Fibroblast of lung (primary cell): ENCODE measurements around the gene RAB5A. TPM values are rescaled to one million over a fixed set of nuclear protein-coding genes. Genes with fewer than 3 reads are reported as not detected.

Experiments used
- DNase-seq, 2 donors: peaks; one replicate each; pipeline versions ENCODE4 v3.0.0 to v3.0.0-alpha.2; 2010; ENCODE audit warnings: low read depth in 2 of 2
- H2AFZ ChIP-seq: 2 replicates; pipeline ENCODE4 v1.5.1; 2012; ENCODE audit warnings: low read length, control low read depth, inconsistent platforms
- H3K27ac ChIP-seq: 2 replicates; pipeline ENCODE4 v1.5.1; 2011; ENCODE audit warnings: low read length, control low read depth; ENCODE audit not compliant: insufficient read depth
- H3K27me3 ChIP-seq: 2 replicates; pipeline ENCODE4 v1.5.1; 2011; ENCODE audit warnings: mild to moderate bottlenecking, low read length; ENCODE audit not compliant: control insufficient read depth, insufficient read depth
- H3K36me3 ChIP-seq: 2 replicates; pipeline ENCODE4 v1.5.1; 2011; ENCODE audit warnings: low read length; ENCODE audit not compliant: control insufficient read depth, insufficient read depth
- H3K4me1 ChIP-seq: 2 replicates; pipeline ENCODE4 v1.5.1; 2011; ENCODE audit warnings: low read length; ENCODE audit not compliant: control insufficient read depth, insufficient read depth; ENCODE audit errors: extremely low read depth
- H3K4me2 ChIP-seq: 2 replicates; pipeline ENCODE4 v1.5.1; 2011; ENCODE audit warnings: low read length, control low read depth; ENCODE audit not compliant: insufficient read depth; ENCODE audit errors: extremely low read depth
- H3K4me3 ChIP-seq, 4 experiments: fragments of 200-600 bp in 1 of 4; sonication (generic) in 1 of 4; replicated peaks in 1 of 4; 2 replicates each; pipeline ENCODE4 v1.5.1; 2011 to 2016; ENCODE audit warnings: low read length in 4 of 4, low read depth in 3 of 4, mild to moderate bottlenecking in 3 of 4, control low read depth in 2 of 4, inconsistent platforms in 1 of 4, mixed read lengths in 1 of 4; ENCODE audit not compliant: insufficient read depth in 1 of 4; ENCODE audit errors: control extremely low read depth in 1 of 4
- H3K79me2 ChIP-seq: 2 replicates; pipeline ENCODE4 v1.5.1; 2012; ENCODE audit warnings: mild to moderate bottlenecking, low read length, inconsistent platforms; ENCODE audit not compliant: control insufficient read depth, insufficient read depth
- H3K9ac ChIP-seq: 2 replicates; pipeline ENCODE4 v1.5.1; 2011; ENCODE audit warnings: mild to moderate bottlenecking, low read length, control low read depth; ENCODE audit not compliant: insufficient read depth
- H3K9me3 ChIP-seq: 2 replicates; pipeline ENCODE4 v1.5.1; 2012; ENCODE audit warnings: low read depth, low read length; ENCODE audit not compliant: control insufficient read depth, insufficient read depth
- H4K20me1 ChIP-seq: 2 replicates; pipeline ENCODE4 v1.5.1; 2011; ENCODE audit warnings: low read length; ENCODE audit not compliant: control insufficient read depth, insufficient read depth; ENCODE audit errors: extremely low read depth
- CTCF ChIP-seq, 2 donors: IDR thresholded peaks in 1 of 2; conservative IDR thresholded peaks in 1 of 2; 1 replicate in 1 of 2; 2 replicates in 1 of 2; pipeline ENCODE4 v1.5.1; 2011 to 2012; ENCODE audit warnings: low read length in 2 of 2, control low read depth in 1 of 2, inconsistent platforms in 1 of 2, low read depth in 1 of 2, mild to moderate bottlenecking in 1 of 2
- EZH2 ChIP-seq: IDR thresholded peaks from 2 replicates; pipeline ENCODE4 v1.5.1; 2012; ENCODE audit warnings: low read length, control low read depth, mild to moderate bottlenecking; ENCODE audit errors: missing control alignments
- polyA plus RNA-seq, 2 donors: library from polyadenylated mRNA; depleted of rRNA in 1 of 2; stranded (reverse) in 1 of 2; unstranded in 1 of 2; fragments of >200 nt; gene quantifications; 2 replicates each; pipeline ENCODE4 v1.2.1, GENCODE V29; 2011 to 2012; ENCODE audit warnings: missing spikeins in 1 of 2
- total RNA-seq: library from RNA; depleted of rRNA; stranded (reverse); fragments of >200 nt; gene quantifications from 2 replicates; pipeline ENCODE4 v1.2.1, GENCODE V29; 2014

Gene RAB5A
- total and polyA plus RNA-seq, 2 donors (not counting 1 experiment from before 2014, with no cell fraction given): 50.9 to 86.1 TPM

- DNase-seq: peak in 1 of 2 donors; percentile 49
- no peak overlapping the region for H3K4me2 ChIP-seq
- TF ChIP-seq CTCF (conservative IDR thresholded peaks at IDR 0.05 in 1 of 2, IDR thresholded peaks at IDR 0.05 in 1 of 2; ENCODE audit: low read depth in 1 of 2, low read length in 2 of 2) (no peak), EZH2 (no peak)
- no peak overlapping the region for H3K4me3 ChIP-seq
- H3K9ac ChIP-seq: no peak overlapping the region
- H3K36me3 ChIP-seq: no peaks in the 10 kb centered on the region
- no peaks in the 10 kb centered on the region for H3K27me3 ChIP-seq
- no peaks in the 10 kb centered on the region for H4K20me1 ChIP-seq
- H3K79me2 ChIP-seq: no peaks in the 10 kb centered on the region
- H3K9me3 ChIP-seq: no peaks in the 10 kb centered on the region
- H3K4me1 ChIP-seq: no peaks in the 10 kb centered on the region
- H2AFZ ChIP-seq: no peak overlapping the region
- H3K27ac ChIP-seq: no peak overlapping the region
Observed at GRCh38 chr3:19994796-19995195, 47.9 kb downstream of the RAB5A start.

- H3K9me3 ChIP-seq: no peaks in the 10 kb centered on the region
- no peaks in the 10 kb centered on the region for H3K79me2 ChIP-seq
- H4K20me1 ChIP-seq: no peaks in the 10 kb centered on the region
- H3K4me1 ChIP-seq: no peaks in the 10 kb centered on the region
- no peak for DNase-seq
- H3K36me3 ChIP-seq: no peaks in the 10 kb centered on the region
- no peak overlapping the region for H3K27ac ChIP-seq
- no peak overlapping the region for H3K4me2 ChIP-seq
- TF ChIP-seq CTCF (conservative IDR thresholded peaks at IDR 0.05 in 1 of 2, IDR thresholded peaks at IDR 0.05 in 1 of 2; ENCODE audit: low read depth in 1 of 2, low read length in 2 of 2) (no peak), EZH2 (no peak)
- H3K27me3 ChIP-seq: no peaks in the 10 kb centered on the region
- no peak overlapping the region for H2AFZ ChIP-seq
- no peak overlapping the region for H3K9ac ChIP-seq
- H3K4me3 ChIP-seq: no peak overlapping the region
Observed at GRCh38 chr3:19997502-19997901, 50.6 kb downstream of the RAB5A start.

- Histone ChIP-seq H3K9ac (no peak overlapping the region), H3K36me3 (no peaks in the 10 kb centered on the region), H3K79me2 (no peaks in the 10 kb centered on the region), H3K4me2 (no peak overlapping the region), H3K4me1 (no peaks in the 10 kb centered on the region), H4K20me1 (no peaks in the 10 kb centered on the region), H3K9me3 (no peaks in the 10 kb centered on the region), H3K27ac (no peak overlapping the region), H2AFZ (no peak overlapping the region), H3K4me3 (no peak overlapping the region), H3K27me3 (no peaks in the 10 kb centered on the region)
- TF ChIP-seq CTCF (conservative IDR thresholded peaks at IDR 0.05 in 1 of 2, IDR thresholded peaks at IDR 0.05 in 1 of 2; ENCODE audit: low read depth in 1 of 2, low read length in 2 of 2) (no peak), EZH2 (no peak)
- no peak for DNase-seq
Observed at GRCh38 chr3:20001932-20002331, 55.0 kb downstream of the RAB5A start.
